Testis (tissue), 3 donors: ENCODE results near the gene MARS2. TPM values are rescaled to one million over a fixed set of nuclear protein-coding genes. Genes with fewer than 3 reads are reported as not detected.

Experiments
- DNase-seq: peaks from one replicate; pipeline ENCODE4 v3.0.0-alpha.2; 2019
- H3K27ac ChIP-seq, 2 donors: fragments of 200-600 bp; sonication (generic); one replicate each; pipeline ENCODE4 v1.5.1; 2019
- H3K27me3 ChIP-seq: fragments of 200-600 bp; sonication (generic); one replicate; pipeline ENCODE4 v1.5.1; 2019
- H3K36me3 ChIP-seq: fragments of 200-600 bp; sonication (generic); one replicate; pipeline ENCODE4 v1.5.1; 2017; ENCODE audit warnings: low read depth; ENCODE audit errors: missing control alignments
- H3K4me1 ChIP-seq: fragments of 200-600 bp; sonication (generic); one replicate; pipeline ENCODE4 v1.5.1; 2019
- H3K4me3 ChIP-seq, 2 donors: fragments of 200-600 bp; sonication (generic); one replicate each; pipeline ENCODE4 v1.5.1; 2017 to 2019
- H3K9me3 ChIP-seq: fragments of 200-600 bp; sonication (generic); one replicate; pipeline ENCODE4 v1.5.1; 2017
- CTCF ChIP-seq, 3 experiments: fragments of 450-650 bp in 2 of 3; fragments of 200-600 bp in 1 of 3; sonication (generic) in 1 of 3; IDR thresholded peaks; one replicate each; pipeline ENCODE4 v1.5.1; 2016 to 2019; ENCODE audit warnings: antibody characterized with exemption in 3 of 3, mild to moderate bottlenecking in 2 of 3, moderate library complexity in 1 of 3
- POLR2A ChIP-seq: fragments of 450-650 bp; IDR thresholded peaks from one replicate; pipeline ENCODE4 v1.6.1; 2017; ENCODE audit warnings: antibody characterized with exemption, mild to moderate bottlenecking, moderate library complexity
- WGBS, 2 donors: methylation state at CpG; one replicate each; pipeline ENCODE4 v1.1.5; 2018; 5-methylcytosine and 5-hydroxymethylcytosine counted together
- intact Hi-C: fragments of 100-400 bp; cut with DNase I; formaldehyde crosslinking; loops from one replicate; pipeline ENCODE4 v1.15.1; 2023; ENCODE audit warnings: low total_unique reads
- polyA plus RNA-seq: library from polyadenylated mRNA; stranded (reverse); fragments of 350-450 nt; fragmentation: Illumina TruSeq; extraction: RNeasy Lipid Tissue Mini Kit (QIAGEN cat#74804); gene quantifications from one replicate; pipeline ENCODE4 v1.2.3, GENCODE V29; 2014; ENCODE audit warnings: low read depth, low replicate concordance; ENCODE audit not compliant: insufficient read depth
- total RNA-seq, 2 donors: library from RNA; depleted of rRNA; stranded (reverse); fragments of >200 nt; gene quantifications; one replicate each; pipeline ENCODE4 v1.2.3, GENCODE V29; 2016

MARS2 gene
- total and polyA plus RNA-seq, 3 donors from 2014 or later = 3.3 to 5.9 (median 5.9) TPM

DNA sequence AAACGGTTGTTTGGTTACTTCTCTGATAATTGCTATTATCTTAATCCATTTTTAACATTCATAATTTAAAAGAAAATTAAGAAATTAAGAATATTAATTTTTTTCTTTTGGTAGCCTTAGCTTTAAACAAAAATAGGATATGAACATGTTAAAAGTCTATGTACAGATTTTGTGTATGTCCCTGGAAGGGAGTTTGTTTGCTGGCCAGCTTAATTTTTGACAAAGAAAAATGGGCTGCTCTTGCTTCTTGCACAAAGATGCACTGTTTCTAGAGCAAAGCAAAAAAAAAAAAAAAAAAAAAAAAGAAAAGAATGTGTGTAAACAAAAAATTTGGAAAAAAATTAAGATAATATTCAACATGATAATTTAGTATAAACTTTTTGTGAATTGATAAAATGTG lies 31.1 kb upstream of the MARS2 start:
- TF ChIP-seq POLR2A = no peak
- no peak for TF ChIP-seq CTCF (IDR thresholded peaks at IDR 0.05)
- WGBS, 2 donors = 43 to 49% methylated on average over 1 of the region's 1 CpG
- Histone ChIP-seq H3K27ac (peak overlapping the region in 1 of 2 donors; percentile 75), H3K4me1 (no peaks in the 10 kb centered on the region), H3K36me3 (no peaks in the 10 kb centered on the region), H3K9me3 (no peaks in the 10 kb centered on the region), H3K4me3 (peak overlapping the region in 1 of 2 donors; percentile 35), H3K27me3 (no peaks in the 10 kb centered on the region)
- intact Hi-C loops = no loop called here
- DNase-seq = no peak

GRCh38 chr2:197674591-197674990 lies 30.6 kb upstream of the MARS2 start:
- no peaks in the 10 kb centered on the region for H3K9me3 ChIP-seq
- H3K36me3 ChIP-seq = no peaks in the 10 kb centered on the region
- DNase-seq = no peak
- no peaks in the 10 kb centered on the region for H3K27me3 ChIP-seq
- TF ChIP-seq POLR2A (no peak), CTCF (IDR thresholded peaks at IDR 0.05) (no peak)
- 32 to 41% methylated on average over 3 of the region's 3 CpGs for WGBS, 2 donors
- H3K27ac ChIP-seq = peak overlapping the region; percentile 75 to 76
- H3K4me1 ChIP-seq = no peaks in the 10 kb centered on the region
- H3K4me3 ChIP-seq = peak overlapping the region; percentile 15 to 35
- intact Hi-C loops = no loop called here

- DNase-seq = no peak
- intact Hi-C loops = no loop called here
- WGBS, 2 donors = 33 to 44% methylated on average over 3 of the region's 3 CpGs
These were observed 29.9 kb upstream of the MARS2 start, which contains the start of gene RFTN2 for GRCh38 chr2:197675246-197675645. RFTN2 (minus strand) TSS chr2:197675587; CDS start chr2:197675458, 129 bp downstream.

GRCh38 chr2:197675711-197676188 lies 29.4 kb upstream of the MARS2 start:
- H3K27me3 ChIP-seq = no peaks in the 10 kb centered on the region
- intact Hi-C loops = no loop called here
- peak; percentile 30 for DNase-seq
- TF ChIP-seq CTCF (IDR thresholded peaks at IDR 0.05) (no peak), POLR2A (no peak)
- peak overlapping the region; percentile 15 to 35 for H3K4me3 ChIP-seq
- WGBS, 2 donors = 28 to 34% methylated on average over 6 of the region's 6 CpGs
- H3K27ac ChIP-seq = peak overlapping the region; percentile 75 to 76
- H3K4me1 ChIP-seq = no peaks in the 10 kb centered on the region
- H3K36me3 ChIP-seq = no peaks in the 10 kb centered on the region
- H3K9me3 ChIP-seq = no peaks in the 10 kb centered on the region

More at GRCh38 chr2:197675246-197675645, 29.9 kb upstream of the MARS2 start, which contains the start of gene RFTN2:
- Histone ChIP-seq H3K4me1 (no peaks in the 10 kb centered on the region), H3K27ac (peak within 1 kb of the TSS; percentile 75 to 76), H3K9me3 (no peaks in the 10 kb centered on the region), H3K36me3 (no peaks in the 10 kb centered on the region), H3K4me3 (peak within 1 kb of the TSS; percentile 15 to 35), H3K27me3 (no peaks in the 10 kb centered on the region)
- no peak for TF ChIP-seq CTCF (IDR thresholded peaks at IDR 0.05)
- no peak for TF ChIP-seq POLR2A

DNA sequence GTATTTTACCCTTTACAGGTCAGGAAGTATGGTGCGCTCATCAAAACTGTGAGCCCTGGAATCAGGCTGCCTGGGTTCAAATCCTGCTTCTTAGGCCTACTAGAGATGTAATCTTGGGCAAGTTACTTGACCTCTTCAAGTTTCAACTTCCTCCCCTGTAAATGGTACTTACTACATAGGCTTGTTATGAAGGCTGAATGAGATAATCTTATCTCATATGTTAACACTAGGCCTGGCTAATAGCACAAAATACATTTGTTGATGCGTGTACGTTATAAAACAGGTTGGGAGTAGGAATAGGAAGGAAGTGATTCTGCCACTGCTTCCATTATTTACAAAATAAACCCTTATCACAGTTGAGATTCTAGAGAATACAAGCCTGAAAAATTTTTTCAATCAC lies 28.1 kb upstream of the MARS2 start:
- Histone ChIP-seq H3K27me3 (no peaks in the 10 kb centered on the region), H3K36me3 (no peaks in the 10 kb centered on the region), H3K4me1 (no peaks in the 10 kb centered on the region), H3K27ac (no peak overlapping the region), H3K9me3 (no peaks in the 10 kb centered on the region), H3K4me3 (no peak overlapping the region)
- 84 to 91% methylated on average over 3 of the region's 3 CpGs for WGBS, 2 donors
- TF ChIP-seq POLR2A (no peak), CTCF (IDR thresholded peaks at IDR 0.05) (no peak)
- intact Hi-C loops = no loop called here
- DNase-seq = no peak
